HepG2 (cell line): ENCODE data around the gene GTPBP6. TPM values are rescaled to one million over a fixed set of nuclear protein-coding genes. Genes with fewer than 3 reads are reported as not detected.

Source experiments
- ATF7 ChIP-seq, 2 experiments: fragments of 450-650 bp in 1 of 2; sonication (generic) in 1 of 2; formaldehyde crosslinking in 1 of 2; IDR thresholded peaks; 2 replicates each; pipeline versions ENCODE4 v1.4.0 to v1.6.1; 2016 to 2020; ENCODE audit warnings: antibody characterized with exemption in 1 of 2, mild to moderate bottlenecking in 1 of 2, missing genetic modification reagents in 1 of 2
- GLI4 ChIP-seq: sonication (generic); formaldehyde crosslinking; IDR thresholded peaks from 2 replicates; pipeline ENCODE4 v1.5.1; 2020; ENCODE audit warnings: missing genetic modification reagents, mild to moderate bottlenecking, moderate library complexity, borderline replicate concordance
- HIVEP1 ChIP-seq: sonication (generic); formaldehyde crosslinking; IDR thresholded peaks from 2 replicates; pipeline ENCODE4 v1.4.0; 2020; ENCODE audit warnings: mild to moderate bottlenecking, missing genetic modification reagents
- HNRNPUL1 ChIP-seq: fragments of 200-400 bp; formaldehyde crosslinking; IDR thresholded peaks from 2 replicates; pipeline ENCODE4 v1.6.1; 2017; ENCODE audit warnings: low read depth, mild to moderate bottlenecking, low read length, moderate library complexity
- ISX ChIP-seq: sonication (generic); formaldehyde crosslinking; conservative IDR thresholded peaks from 2 replicates; pipeline ENCODE4 v1.5.0; 2020; ENCODE audit warnings: missing genetic modification reagents
- PAWR ChIP-seq: sonication (generic); formaldehyde crosslinking; IDR thresholded peaks from 2 replicates; pipeline ENCODE4 v1.4.0; 2020; ENCODE audit warnings: missing genetic modification reagents, mild to moderate bottlenecking, borderline replicate concordance
- PHF20 ChIP-seq: sonication (generic); formaldehyde crosslinking; IDR thresholded peaks from 2 replicates; pipeline ENCODE4 v1.5.0; 2020; ENCODE audit warnings: mild to moderate bottlenecking, missing genetic modification reagents
- RAD51 ChIP-seq: fragments of 450-650 bp; IDR thresholded peaks from 2 replicates; pipeline ENCODE4 v1.6.1; 2016; ENCODE audit warnings: borderline replicate concordance
- RFX3 ChIP-seq: IDR thresholded peaks from 2 replicates; pipeline ENCODE4 v1.6.1; 2016; ENCODE audit warnings: missing biosample characterization, missing genetic modification reagents
- RXRA ChIP-seq: sonication (generic); formaldehyde crosslinking; IDR thresholded peaks from 2 replicates; pipeline ENCODE4 v1.5.1; 2020; ENCODE audit warnings: missing genetic modification reagents
- SIN3B ChIP-seq: fragments of 150-350 bp; IDR thresholded peaks from 2 replicates; pipeline ENCODE4 v1.6.1; 2014; ENCODE audit warnings: low read length
- SNRNP70 ChIP-seq: fragments of 200-400 bp; formaldehyde crosslinking; IDR thresholded peaks from 2 replicates; pipeline ENCODE4 v1.6.1; 2017; ENCODE audit warnings: mild to moderate bottlenecking, low read depth, low read length, moderate library complexity
- SRF ChIP-seq: IDR thresholded peaks from 2 replicates; pipeline ENCODE4 v1.6.1; 2011; ENCODE audit warnings: mild to moderate bottlenecking, low read depth, low read length, moderate library complexity
- SRSF4 ChIP-seq: fragments of 200-400 bp; formaldehyde crosslinking; IDR thresholded peaks from one replicate; pipeline ENCODE4 v1.6.1; 2018; ENCODE audit warnings: mild to moderate bottlenecking, low read depth, low read length, moderate library complexity; ENCODE audit not compliant: poor library complexity, severe bottlenecking
- TCF12 ChIP-seq, 2 experiments: fragments of 450-650 bp in 1 of 2; sonication (generic) in 1 of 2; formaldehyde crosslinking in 1 of 2; IDR thresholded peaks; 2 replicates each; pipeline versions ENCODE4 v1.6.1 to v1.8.0; 2017 to 2022; ENCODE audit warnings: antibody characterized with exemption in 1 of 2, mild to moderate bottlenecking in 1 of 2, missing genetic modification reagents in 1 of 2, moderate library complexity in 1 of 2
- ZBTB42 ChIP-seq: sonication (generic); formaldehyde crosslinking; IDR thresholded peaks from 2 replicates; pipeline ENCODE4 v1.5.0; 2020; ENCODE audit warnings: mild to moderate bottlenecking, missing genetic modification reagents
- ZNF234 ChIP-seq: sonication (generic); formaldehyde crosslinking; conservative IDR thresholded peaks from 2 replicates; pipeline ENCODE4 v1.5.1; 2020; ENCODE audit warnings: mild to moderate bottlenecking, missing genetic modification reagents
- ZNF652 ChIP-seq: IDR thresholded peaks from 2 replicates; pipeline ENCODE4 v1.6.1; 2016; ENCODE audit warnings: low read depth, borderline replicate concordance
- ZNF891 ChIP-seq: sonication (generic); formaldehyde crosslinking; IDR thresholded peaks from 2 replicates; pipeline ENCODE4 v1.5.0; 2020; ENCODE audit warnings: mild to moderate bottlenecking, missing genetic modification reagents
- polyA plus RNA-seq, 8 experiments: library from polyadenylated mRNA; depleted of rRNA in 3 of 8; stranded (reverse) in 7 of 8; unstranded in 1 of 8; fragments of >200 nt; fragmentation: Illumina TruSeq in 4 of 8; extraction: Trizol in 4 of 8; gene quantifications; 2 replicates each; pipeline versions ENCODE4 v1.2.1 to v1.2.3, GENCODE V29; 2011 to 2016; ENCODE audit warnings: low read depth in 4 of 8, missing spikeins in 1 of 8, mixed read lengths in 1 of 8; ENCODE audit not compliant: insufficient read depth in 1 of 8
- total RNA-seq, 5 experiments: library from RNA; depleted of rRNA; stranded (reverse); fragments of >200 nt; fragmentation: Illumina TruSeq; extraction: Trizol; gene quantifications; 2 replicates each; pipeline ENCODE4 v1.2.3, GENCODE V29; 2016; ENCODE audit warnings: low read depth in 1 of 5
- TF ChIP-seq, protein P1 (sequence below): sonication (generic); formaldehyde crosslinking; conservative IDR thresholded peaks from 2 replicates; pipeline ENCODE4 v1.8.0; 2022; ENCODE audit warnings: missing genetic modification reagents
- TF ChIP-seq, protein P2 (sequence below): sonication (generic); formaldehyde crosslinking; IDR thresholded peaks from 2 replicates; pipeline ENCODE4 v1.5.0; 2020; ENCODE audit warnings: missing genetic modification reagents
- TF ChIP-seq, protein P3 (sequence below): IDR thresholded peaks from 2 replicates; pipeline ENCODE4 v1.6.1; 2016; ENCODE audit warnings: missing compliant biosample characterization, missing genetic modification reagents, borderline replicate concordance
- TF ChIP-seq, protein P4 (sequence below): sonication (generic); formaldehyde crosslinking; conservative IDR thresholded peaks from 2 replicates; pipeline ENCODE4 v1.4.0; 2020; ENCODE audit warnings: missing genetic modification reagents
- TF ChIP-seq, protein P5 (sequence below): sonication (generic); formaldehyde crosslinking; conservative IDR thresholded peaks from 2 replicates; pipeline ENCODE4 v1.4.0; 2020; ENCODE audit warnings: missing genetic modification reagents

GTPBP6 gene
- total and polyA plus RNA-seq, 2 of the 13 experiments (the other 11 are each of a cell fraction or from before 2014, with no cell fraction given) = 20.2 to 39.6 TPM

DNA sequence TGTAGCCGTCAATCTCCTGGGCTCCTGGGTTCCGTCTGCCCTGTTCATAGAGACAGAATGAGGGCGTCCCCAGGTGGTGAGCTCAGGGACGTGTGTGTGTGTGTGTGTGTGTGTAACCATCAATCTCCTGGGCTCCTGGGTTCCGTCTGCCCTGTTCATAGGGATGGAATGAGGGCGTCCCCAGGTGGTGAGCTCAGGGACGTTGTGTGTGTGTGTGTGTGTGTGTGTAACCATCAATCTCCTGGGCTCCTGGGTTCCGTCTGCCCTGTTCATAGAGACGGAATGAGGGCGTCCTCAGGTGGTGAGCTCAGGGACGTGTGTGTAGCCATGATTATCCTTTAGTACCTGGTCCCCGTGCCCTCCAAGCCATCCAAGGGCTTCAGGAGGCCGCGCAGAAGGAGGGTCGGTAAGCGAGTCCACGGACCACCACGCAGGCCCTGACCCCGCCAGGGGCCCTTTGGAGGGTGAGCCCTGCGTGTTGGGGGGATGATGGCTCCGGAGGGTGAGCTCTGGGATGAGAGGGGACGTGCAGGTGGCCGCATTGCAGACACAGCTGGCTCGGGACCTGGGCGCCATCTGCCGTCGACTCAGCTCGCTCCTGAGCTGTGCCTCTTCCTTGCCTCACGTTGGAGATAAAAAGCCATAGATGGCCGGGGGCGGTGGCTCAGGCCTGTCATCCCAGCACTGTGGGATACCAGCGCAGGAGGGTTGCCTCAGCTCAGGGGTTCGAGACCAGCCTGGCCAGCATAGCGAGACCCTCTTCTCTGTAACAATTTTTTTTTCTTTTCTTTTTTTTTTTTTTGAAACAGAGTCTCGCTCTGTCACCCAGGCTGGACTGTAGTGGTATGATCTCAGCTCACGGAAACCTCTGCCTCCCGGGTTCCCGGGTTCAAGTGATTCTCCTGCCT lies 5.4 kb upstream of the GTPBP6 start (continued):
- TF ChIP-seq RXRA (no peak), ATF7 (IDR thresholded peaks at IDR 0.05) (no peak), ATF7 (CRISPR knock-in tag; IDR thresholded peaks at IDR 0.05) (no peak), ZNF234 (CRISPR knock-in tag) (no peak), ZNF652 (CRISPR knock-in tag) (no peak), SNRNP70 (no peak), GLI4 (no peak), PHF20 (CRISPR knock-in tag) (no peak), RAD51 (no peak), SRSF4 (no peak), SIN3B (no peak), ZBTB42 (no peak), ISX (CRISPR knock-in tag) (no peak), HIVEP1 (0 out of 2 replicates have a peak, but pooled peaks have one; percentile 17), ZNF891 (CRISPR knock-in tag) (no peak), PAWR (CRISPR knock-in tag) (no peak), HNRNPUL1 (no peak), SRF (peak; percentile 44; the same call in 1 of the 2 replicates), TCF12 (IDR thresholded peaks at IDR 0.05) (no peak), TCF12 (CRISPR knock-in tag; IDR thresholded peaks at IDR 0.05) (no peak), RFX3 (no peak)
- TF ChIP-seq, protein P1, sequence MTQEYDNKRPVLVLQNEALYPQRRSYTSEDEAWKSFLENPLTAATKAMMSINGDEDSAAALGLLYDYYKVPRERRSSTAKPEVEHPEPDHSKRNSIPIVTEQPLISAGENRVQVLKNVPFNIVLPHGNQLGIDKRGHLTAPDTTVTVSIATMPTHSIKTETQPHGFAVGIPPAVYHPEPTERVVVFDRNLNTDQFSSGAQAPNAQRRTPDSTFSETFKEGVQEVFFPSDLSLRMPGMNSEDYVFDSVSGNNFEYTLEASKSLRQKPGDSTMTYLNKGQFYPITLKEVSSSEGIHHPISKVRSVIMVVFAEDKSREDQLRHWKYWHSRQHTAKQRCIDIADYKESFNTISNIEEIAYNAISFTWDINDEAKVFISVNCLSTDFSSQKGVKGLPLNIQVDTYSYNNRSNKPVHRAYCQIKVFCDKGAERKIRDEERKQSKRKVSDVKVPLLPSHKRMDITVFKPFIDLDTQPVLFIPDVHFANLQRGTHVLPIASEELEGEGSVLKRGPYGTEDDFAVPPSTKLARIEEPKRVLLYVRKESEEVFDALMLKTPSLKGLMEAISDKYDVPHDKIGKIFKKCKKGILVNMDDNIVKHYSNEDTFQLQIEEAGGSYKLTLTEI (CRISPR knock-in tag) = no peak
- TF ChIP-seq, protein P2, sequence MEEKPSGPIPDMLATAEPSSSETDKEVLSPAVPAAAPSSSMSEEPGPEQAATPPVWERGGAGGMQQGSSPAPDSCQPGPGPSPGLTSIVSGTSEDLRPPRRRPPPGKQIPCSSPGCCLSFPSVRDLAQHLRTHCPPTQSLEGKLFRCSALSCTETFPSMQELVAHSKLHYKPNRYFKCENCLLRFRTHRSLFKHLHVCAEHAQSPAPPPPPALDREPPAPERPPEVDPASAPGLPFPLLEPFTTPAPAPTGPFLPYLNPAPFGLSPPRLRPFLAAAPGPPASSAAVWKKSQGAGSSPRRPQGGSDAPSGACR (CRISPR knock-in tag) = 0 out of 2 replicates have a peak, but pooled peaks have one; percentile 7
- TF ChIP-seq, protein P3, sequence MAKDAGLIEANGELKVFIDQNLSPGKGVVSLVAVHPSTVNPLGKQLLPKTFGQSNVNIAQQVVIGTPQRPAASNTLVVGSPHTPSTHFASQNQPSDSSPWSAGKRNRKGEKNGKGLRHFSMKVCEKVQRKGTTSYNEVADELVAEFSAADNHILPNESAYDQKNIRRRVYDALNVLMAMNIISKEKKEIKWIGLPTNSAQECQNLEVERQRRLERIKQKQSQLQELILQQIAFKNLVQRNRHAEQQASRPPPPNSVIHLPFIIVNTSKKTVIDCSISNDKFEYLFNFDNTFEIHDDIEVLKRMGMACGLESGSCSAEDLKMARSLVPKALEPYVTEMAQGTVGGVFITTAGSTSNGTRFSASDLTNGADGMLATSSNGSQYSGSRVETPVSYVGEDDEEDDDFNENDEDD = no peak
- TF ChIP-seq, protein P4, sequence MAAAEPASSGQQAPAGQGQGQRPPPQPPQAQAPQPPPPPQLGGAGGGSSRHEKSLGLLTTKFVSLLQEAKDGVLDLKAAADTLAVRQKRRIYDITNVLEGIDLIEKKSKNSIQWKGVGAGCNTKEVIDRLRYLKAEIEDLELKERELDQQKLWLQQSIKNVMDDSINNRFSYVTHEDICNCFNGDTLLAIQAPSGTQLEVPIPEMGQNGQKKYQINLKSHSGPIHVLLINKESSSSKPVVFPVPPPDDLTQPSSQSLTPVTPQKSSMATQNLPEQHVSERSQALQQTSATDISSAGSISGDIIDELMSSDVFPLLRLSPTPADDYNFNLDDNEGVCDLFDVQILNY (CRISPR knock-in tag) = no peak
- TF ChIP-seq, protein P5, sequence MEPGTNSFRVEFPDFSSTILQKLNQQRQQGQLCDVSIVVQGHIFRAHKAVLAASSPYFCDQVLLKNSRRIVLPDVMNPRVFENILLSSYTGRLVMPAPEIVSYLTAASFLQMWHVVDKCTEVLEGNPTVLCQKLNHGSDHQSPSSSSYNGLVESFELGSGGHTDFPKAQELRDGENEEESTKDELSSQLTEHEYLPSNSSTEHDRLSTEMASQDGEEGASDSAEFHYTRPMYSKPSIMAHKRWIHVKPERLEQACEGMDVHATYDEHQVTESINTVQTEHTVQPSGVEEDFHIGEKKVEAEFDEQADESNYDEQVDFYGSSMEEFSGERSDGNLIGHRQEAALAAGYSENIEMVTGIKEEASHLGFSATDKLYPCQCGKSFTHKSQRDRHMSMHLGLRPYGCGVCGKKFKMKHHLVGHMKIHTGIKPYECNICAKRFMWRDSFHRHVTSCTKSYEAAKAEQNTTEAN (CRISPR knock-in tag) = peak; percentile 80
